Activated effector memory CD4-positive, alpha-beta T cell treated with Interleukin-2 at 50 U/mL for 16 hours (primary cell): ENCODE data around the gene FAM20B.
"Not testable (repeated sequence)": the region's sequence is repeated elsewhere in the genome, so short reads cannot be mapped to it uniquely, and the experiment has no call there.

Experiments used
- DNase-seq: peaks from one replicate; pipeline ENCODE4 v3.0.0-alpha.2; 2020

The FAM20B gene

GRCh38 chr1:179025975-179026812 lies 500 bp downstream of the FAM20B start:
- peak; percentile 72 for DNase-seq

GRCh38 chr1:179026813-179027669 lies 1.3 kb downstream of the FAM20B start:
- DNase-seq, result no peak

GRCh38 chr1:179029321-179029759 lies 3.6 kb downstream of the FAM20B start:
- DNase-seq, result no peak

GRCh38 chr1:179030130-179030529 lies 4.4 kb downstream of the FAM20B start:
- no peak for DNase-seq

- DNase-seq, result no peak
Measured at GRCh38 chr1:179030683-179031082, 5.0 kb downstream of the FAM20B start.

- DNase-seq, result no peak
Measured at GRCh38 chr1:179031284-179031683, 5.6 kb downstream of the FAM20B start.

GRCh38 chr1:179031855-179032513 lies 6.3 kb downstream of the FAM20B start:
- no peak for DNase-seq

GRCh38 chr1:179034720-179035119 lies 9.0 kb downstream of the FAM20B start:
- no peak for DNase-seq

- DNase-seq, result no peak
Measured at GRCh38 chr1:179036844-179037465, 11.3 kb downstream of the FAM20B start.

GRCh38 chr1:179038528-179039281 lies 13.0 kb downstream of the FAM20B start:
- DNase-seq, result no peak

- DNase-seq, result not testable (repeated sequence)
Measured at GRCh38 chr1:179039502-179040174, 13.9 kb downstream of the FAM20B start.

- DNase-seq, result not testable (repeated sequence)
Measured at GRCh38 chr1:179040175-179040551, 14.5 kb downstream of the FAM20B start.

GRCh38 chr1:179042087-179042486 lies 16.4 kb downstream of the FAM20B start:
- DNase-seq, result no peak

GRCh38 chr1:179042700-179043099 lies 17.0 kb downstream of the FAM20B start:
- no peak for DNase-seq

- no peak for DNase-seq
Measured at GRCh38 chr1:179043266-179043665, 17.6 kb downstream of the FAM20B start.

- DNase-seq, result no peak
Measured at GRCh38 chr1:179043907-179044306, 18.2 kb downstream of the FAM20B start.

GRCh38 chr1:179046808-179047635 lies 21.3 kb downstream of the FAM20B start:
- no peak for DNase-seq

- no peak for DNase-seq
Measured at GRCh38 chr1:179047636-179047997, 21.9 kb downstream of the FAM20B start.

GRCh38 chr1:179048339-179049124 lies 22.8 kb downstream of the FAM20B start:
- no peak for DNase-seq

GRCh38 chr1:179052776-179053175 lies 27.1 kb downstream of the FAM20B start:
- DNase-seq, result no peak
